ENCODE results near the gene ASIC1. TPM values are rescaled to one million over a fixed set of nuclear protein-coding genes. Genes with fewer than 3 reads are reported as not detected.
A peak's percentile ranks its signal among the peaks of the same experiment; 100 is the strongest.

ASIC1 gene
- total and polyA plus RNA-seq, 2 of the 13 experiments (the other 11 are each of a cell fraction or from before 2014, with no cell fraction given): 0.44 to 1.5 TPM

GRCh38 chr12:50110127-50110761 is 52.8 kb downstream of the ASIC1 start (continued):
- TF ChIP-seq ZNF281 (CRISPR knock-in tag; IDR thresholded peaks at IDR 0.05; ENCODE audit: borderline replicate concordance) (peak; percentile 81), ZNF768 (CRISPR knock-in tag; IDR thresholded peaks at IDR 0.05) (no peak), NRL (CRISPR knock-in tag; IDR thresholded peaks at IDR 0.05; ENCODE audit: borderline replicate concordance) (no peak; the same call in 1 of the 2 replicates), ZIK1 (CRISPR knock-in tag; IDR thresholded peaks at IDR 0.05; ENCODE audit: borderline replicate concordance, low read depth) (peak; percentile 71; the same call in 1 of the 2 replicates), KAT8 (CRISPR knock-in tag; IDR thresholded peaks at IDR 0.05) (peak; percentile 47; the same call in 1 of the 2 replicates), NR2F6 (IDR thresholded peaks at IDR 0.05) (peak; percentile 47), NR2F6 (CRISPR knock-in tag; IDR thresholded peaks at IDR 0.05) (peak; percentile 74), ESRRA (CRISPR knock-in tag; IDR thresholded peaks at IDR 0.05; ENCODE audit: low read depth) (0 out of 2 replicates have a peak, but pooled peaks have one; percentile 8), ZBTB42 (CRISPR knock-in tag; IDR thresholded peaks at IDR 0.05) (0 out of 2 replicates have a peak, but pooled peaks have one; percentile 60), PRDM4 (CRISPR knock-in tag; IDR thresholded peaks at IDR 0.05; ENCODE audit: borderline replicate concordance) (no peak), PLSCR1 (CRISPR knock-in tag; IDR thresholded peaks at IDR 0.05; ENCODE audit: borderline replicate concordance) (no peak), SOX5 (CRISPR knock-in tag; IDR thresholded peaks at IDR 0.05; ENCODE audit: borderline replicate concordance) (0 out of 2 replicates have a peak, but pooled peaks have one; percentile 18), RFXAP (CRISPR knock-in tag; IDR thresholded peaks at IDR 0.05; ENCODE audit: borderline replicate concordance) (peak; percentile 59; the same call in 1 of the 2 replicates), TCF12 (IDR thresholded peaks at IDR 0.05) (no peak), TCF12 (CRISPR knock-in tag; IDR thresholded peaks at IDR 0.05) (no peak)
- TF ChIP-seq, protein P1, sequence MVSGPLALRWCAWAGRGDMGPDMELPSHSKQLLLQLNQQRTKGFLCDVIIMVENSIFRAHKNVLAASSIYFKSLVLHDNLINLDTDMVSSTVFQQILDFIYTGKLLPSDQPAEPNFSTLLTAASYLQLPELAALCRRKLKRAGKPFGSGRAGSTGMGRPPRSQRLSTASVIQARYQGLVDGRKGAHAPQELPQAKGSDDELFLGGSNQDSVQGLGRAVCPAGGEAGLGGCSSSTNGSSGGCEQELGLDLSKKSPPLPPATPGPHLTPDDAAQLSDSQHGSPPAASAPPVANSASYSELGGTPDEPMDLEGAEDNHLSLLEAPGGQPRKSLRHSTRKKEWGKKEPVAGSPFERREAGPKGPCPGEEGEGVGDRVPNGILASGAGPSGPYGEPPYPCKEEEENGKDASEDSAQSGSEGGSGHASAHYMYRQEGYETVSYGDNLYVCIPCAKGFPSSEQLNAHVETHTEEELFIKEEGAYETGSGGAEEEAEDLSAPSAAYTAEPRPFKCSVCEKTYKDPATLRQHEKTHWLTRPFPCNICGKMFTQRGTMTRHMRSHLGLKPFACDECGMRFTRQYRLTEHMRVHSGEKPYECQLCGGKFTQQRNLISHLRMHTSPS (CRISPR knock-in tag; IDR thresholded peaks at IDR 0.05; ENCODE audit: low read depth): peak; percentile 84; the same call in 1 of the 2 replicates
- TF ChIP-seq, protein P2, sequence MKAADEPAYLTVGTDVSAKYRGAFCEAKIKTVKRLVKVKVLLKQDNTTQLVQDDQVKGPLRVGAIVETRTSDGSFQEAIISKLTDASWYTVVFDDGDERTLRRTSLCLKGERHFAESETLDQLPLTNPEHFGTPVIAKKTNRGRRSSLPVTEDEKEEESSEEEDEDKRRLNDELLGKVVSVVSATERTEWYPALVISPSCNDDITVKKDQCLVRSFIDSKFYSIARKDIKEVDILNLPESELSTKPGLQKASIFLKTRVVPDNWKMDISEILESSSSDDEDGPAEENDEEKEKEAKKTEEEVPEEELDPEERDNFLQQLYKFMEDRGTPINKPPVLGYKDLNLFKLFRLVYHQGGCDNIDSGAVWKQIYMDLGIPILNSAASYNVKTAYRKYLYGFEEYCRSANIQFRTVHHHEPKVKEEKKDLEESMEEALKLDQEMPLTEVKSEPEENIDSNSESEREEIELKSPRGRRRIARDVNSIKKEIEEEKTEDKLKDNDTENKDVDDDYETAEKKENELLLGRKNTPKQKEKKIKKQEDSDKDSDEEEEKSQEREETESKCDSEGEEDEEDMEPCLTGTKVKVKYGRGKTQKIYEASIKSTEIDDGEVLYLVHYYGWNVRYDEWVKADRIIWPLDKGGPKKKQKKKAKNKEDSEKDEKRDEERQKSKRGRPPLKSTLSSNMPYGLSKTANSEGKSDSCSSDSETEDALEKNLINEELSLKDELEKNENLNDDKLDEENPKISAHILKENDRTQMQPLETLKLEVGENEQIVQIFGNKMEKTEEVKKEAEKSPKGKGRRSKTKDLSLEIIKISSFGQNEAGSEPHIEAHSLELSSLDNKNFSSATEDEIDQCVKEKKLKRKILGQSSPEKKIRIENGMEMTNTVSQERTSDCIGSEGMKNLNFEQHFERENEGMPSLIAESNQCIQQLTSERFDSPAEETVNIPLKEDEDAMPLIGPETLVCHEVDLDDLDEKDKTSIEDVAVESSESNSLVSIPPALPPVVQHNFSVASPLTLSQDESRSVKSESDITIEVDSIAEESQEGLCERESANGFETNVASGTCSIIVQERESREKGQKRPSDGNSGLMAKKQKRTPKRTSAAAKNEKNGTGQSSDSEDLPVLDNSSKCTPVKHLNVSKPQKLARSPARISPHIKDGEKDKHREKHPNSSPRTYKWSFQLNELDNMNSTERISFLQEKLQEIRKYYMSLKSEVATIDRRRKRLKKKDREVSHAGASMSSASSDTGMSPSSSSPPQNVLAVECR (CRISPR knock-in tag; IDR thresholded peaks at IDR 0.05; ENCODE audit: borderline replicate concordance): peak; percentile 31; the same call in 1 of the 2 replicates

Data from HepG2 (cell line).